H9 (cell line): ENCODE data around the gene GABBR2. TPM values are rescaled to one million over a fixed set of nuclear protein-coding genes. Genes with fewer than 3 reads are reported as not detected.

Source experiments
- DNase-seq: peaks from one replicate; pipeline ENCODE4 v3.0.0-alpha.2; 2017
- H2AFZ ChIP-seq: one replicate; pipeline ENCODE4 v1.6.1; 2013; ENCODE audit warnings: mild to moderate bottlenecking, low read length, control low read depth, moderate library complexity
- H2AK5ac ChIP-seq: 2 replicates; pipeline ENCODE4 v1.6.1; 2013; ENCODE audit warnings: low read length, control low read depth, mixed read lengths; ENCODE audit not compliant: insufficient read length
- H2BK120ac ChIP-seq: one replicate; pipeline ENCODE4 v1.6.1; 2013; ENCODE audit warnings: low read depth, mild to moderate bottlenecking, low read length, control low read depth, inconsistent platforms; ENCODE audit not compliant: poor library complexity, severe bottlenecking
- H2BK12ac ChIP-seq: 2 replicates; pipeline ENCODE4 v1.6.1; 2013; ENCODE audit warnings: low read length, control low read depth, mixed read lengths, low read depth; ENCODE audit not compliant: insufficient read length
- H2BK15ac ChIP-seq: 2 replicates; pipeline ENCODE4 v1.6.1; 2013; ENCODE audit warnings: low read depth, low read length, control low read depth
- H2BK20ac ChIP-seq: one replicate; pipeline ENCODE4 v1.6.1; 2013; ENCODE audit warnings: low read depth, mild to moderate bottlenecking, low read length, control low read depth, inconsistent platforms; ENCODE audit not compliant: poor library complexity, severe bottlenecking
- H2BK5ac ChIP-seq: 2 replicates; pipeline ENCODE4 v1.6.1; 2013; ENCODE audit warnings: low read length, control low read depth, mixed read lengths; ENCODE audit not compliant: insufficient read length
- H3K14ac ChIP-seq: 2 replicates; pipeline ENCODE4 v1.6.1; 2013; ENCODE audit warnings: low read length, control low read depth; ENCODE audit not compliant: insufficient read depth
- H3K18ac ChIP-seq: 2 replicates; pipeline ENCODE4 v1.6.1; 2013; ENCODE audit warnings: low read depth, mild to moderate bottlenecking, mixed read lengths, low read length, control low read depth; ENCODE audit not compliant: insufficient read length
- H3K23ac ChIP-seq: 2 replicates; pipeline ENCODE4 v1.6.1; 2013; ENCODE audit warnings: low read length, control low read depth, mixed read lengths, low read depth; ENCODE audit not compliant: insufficient read length
- H3K23me2 ChIP-seq: 2 replicates; pipeline ENCODE4 v1.6.1; 2013; ENCODE audit warnings: low read depth, mild to moderate bottlenecking, mixed read lengths, low read length, control low read depth; ENCODE audit not compliant: insufficient read length, poor library complexity, severe bottlenecking
- H3K27ac ChIP-seq: 2 replicates; pipeline ENCODE4 v1.5.1; 2013; ENCODE audit warnings: low read length, control low read depth, mixed read lengths, low read depth; ENCODE audit not compliant: insufficient read length
- H3K27me3 ChIP-seq: 2 replicates; pipeline ENCODE4 v1.6.1; 2013; ENCODE audit warnings: low read length, control low read depth, inconsistent platforms; ENCODE audit not compliant: insufficient read depth
- H3K4ac ChIP-seq: 2 replicates; pipeline ENCODE4 v1.6.1; 2013; ENCODE audit warnings: low read depth, mild to moderate bottlenecking, control low read depth, inconsistent platforms, low read length, moderate library complexity
- H3K4me1 ChIP-seq: 2 replicates; pipeline ENCODE4 v1.6.1; 2013; ENCODE audit warnings: low read length, control low read depth, inconsistent platforms; ENCODE audit not compliant: insufficient read depth
- H3K4me2 ChIP-seq: 2 replicates; pipeline ENCODE4 v1.6.1; 2013; ENCODE audit warnings: low read length, control low read depth, mixed read lengths; ENCODE audit not compliant: insufficient read length, insufficient read depth
- H3K56ac ChIP-seq: 2 replicates; pipeline ENCODE4 v1.6.1; 2013; ENCODE audit warnings: low read depth, mild to moderate bottlenecking, mixed read lengths, low read length, control low read depth; ENCODE audit not compliant: insufficient read length
- H3K79me1 ChIP-seq: 2 replicates; pipeline ENCODE4 v1.6.1; 2013; ENCODE audit warnings: low read depth, mild to moderate bottlenecking, moderate library complexity, low read length, control low read depth, inconsistent platforms; ENCODE audit not compliant: insufficient read depth, poor library complexity, severe bottlenecking
- H3K79me2 ChIP-seq: 2 replicates; pipeline ENCODE4 v1.6.1; 2013; ENCODE audit warnings: low read length, control low read depth, inconsistent platforms; ENCODE audit not compliant: insufficient read depth
- H3K9ac ChIP-seq: 2 replicates; pipeline ENCODE4 v1.6.1; 2013; ENCODE audit warnings: low read length, control low read depth, mixed read lengths; ENCODE audit not compliant: insufficient read length; ENCODE audit errors: extremely low read depth
- H3K9me3 ChIP-seq: one replicate; pipeline ENCODE4 v1.6.1; 2013; ENCODE audit warnings: low read depth, low read length, inconsistent platforms; ENCODE audit not compliant: control insufficient read depth
- H3T11ph ChIP-seq: one replicate; pipeline ENCODE4 v1.6.1; 2013; ENCODE audit warnings: mild to moderate bottlenecking, low read length, control low read depth, inconsistent platforms
- H4K20me1 ChIP-seq: one replicate; pipeline ENCODE4 v1.6.1; 2013; ENCODE audit not compliant: control insufficient read depth, insufficient read length, insufficient read depth
- H4K5ac ChIP-seq: 2 replicates; pipeline ENCODE4 v1.6.1; 2013; ENCODE audit warnings: low read depth, mild to moderate bottlenecking, mixed read lengths, low read length, control low read depth; ENCODE audit not compliant: insufficient read length
- H4K8ac ChIP-seq: replicated peaks from 2 replicates; pipeline ENCODE4 v1.6.1; 2013; ENCODE audit warnings: low read length, control low read depth, mixed read lengths, low read depth; ENCODE audit not compliant: insufficient read length
- H4K91ac ChIP-seq: 2 replicates; pipeline ENCODE4 v1.6.1; 2013; ENCODE audit warnings: low read depth, mild to moderate bottlenecking, moderate library complexity, mixed read lengths, low read length, control low read depth; ENCODE audit not compliant: insufficient read length
- H3K27ac Mint-ChIP-seq, 3 experiments: 2 replicates in 2 of 3; 3 replicates in 1 of 3; pipeline ENCODE4 v1.8.0; 2020 to 2021; ENCODE audit warnings: mixed read lengths in 3 of 3, mild to moderate bottlenecking in 1 of 3, moderate library complexity in 1 of 3
- H3K27me3 Mint-ChIP-seq: 2 replicates; pipeline ENCODE4 v1.8.0; 2021; ENCODE audit warnings: low read depth, mild to moderate bottlenecking, moderate library complexity, mixed read lengths
- H3K36me3 Mint-ChIP-seq, 3 experiments: 2 replicates in 2 of 3; 3 replicates in 1 of 3; pipeline ENCODE4 v1.8.0; 2020 to 2021; ENCODE audit warnings: low read depth in 3 of 3, mixed read lengths in 3 of 3; ENCODE audit not compliant: insufficient read depth in 1 of 3
- H3K4me1 Mint-ChIP-seq, 2 experiments: 2 replicates each; pipeline ENCODE4 v1.8.0; 2020; ENCODE audit warnings: mixed read lengths in 2 of 2
- H3K4me3 Mint-ChIP-seq, 2 experiments: 2 replicates in 1 of 2; 3 replicates in 1 of 2; pipeline ENCODE4 v1.8.0; 2020 to 2021; ENCODE audit warnings: mild to moderate bottlenecking in 2 of 2, mixed read lengths in 2 of 2, moderate library complexity in 1 of 2
- H3K9me3 Mint-ChIP-seq, 2 experiments: 2 replicates in 1 of 2; 3 replicates in 1 of 2; pipeline ENCODE4 v1.8.0; 2020; ENCODE audit warnings: mild to moderate bottlenecking in 2 of 2, mixed read lengths in 2 of 2, moderate library complexity in 1 of 2
- CTCF ChIP-seq: fragments of 200-600 bp; sonication (generic); conservative IDR thresholded peaks from 3 replicates; pipeline ENCODE4 v1.8.0; 2021; ENCODE audit warnings: antibody characterized with exemption, mild to moderate bottlenecking
- WGBS: extraction: QIAGEN DNeasy Blood & Tissue Kit; methylation state at CpG from one replicate; pipeline ENCODE4 v1.1.7; 2013; ENCODE audit warnings: missing lambda C conversion rate, low lambda C conversion rate, mixed read lengths; ENCODE audit not compliant: insufficient read length; ENCODE audit errors: extremely low coverage; 5-methylcytosine and 5-hydroxymethylcytosine counted together
- total RNA-seq: library from RNA; stranded (reverse); gene quantifications from 2 replicates; pipeline ENCODE4 v1.2.1, GENCODE V29; 2021

Gene GABBR2
- total RNA-seq, 1 experiment from 2014 or later: 0.66 TPM

GRCh38 chr9:98330831-98331230 lies 377.9 kb downstream of the GABBR2 start:
- no peak overlapping the region for H3K23ac ChIP-seq

More at GRCh38 chr9:98330831-98331230, 377.9 kb downstream of the GABBR2 start:
- H3K56ac ChIP-seq: no peak overlapping the region
- Mint-ChIP-seq H3K4me1 (no peaks in the 10 kb centered on the region), H3K27ac (no peak overlapping the region), H3K9me3 (no peaks in the 10 kb centered on the region), H3K36me3 (no peaks in the 10 kb centered on the region), H3K27me3 (no peaks in the 10 kb centered on the region), H3K4me3 (no peak overlapping the region)
- H4K8ac ChIP-seq: no peak overlapping the region
- H4K91ac ChIP-seq: no peak overlapping the region
- H2BK120ac ChIP-seq: no peak overlapping the region
- TF ChIP-seq CTCF: no peak
- no peak overlapping the region for H3K27ac ChIP-seq
- no peak for DNase-seq
- H2AK5ac ChIP-seq: no peak overlapping the region
- H3K18ac ChIP-seq: no peak overlapping the region
- no peaks in the 10 kb centered on the region for H3K79me1 ChIP-seq
- H3K4me1 ChIP-seq: no peaks in the 10 kb centered on the region
- H2BK20ac ChIP-seq: no peak overlapping the region
- H2AFZ ChIP-seq: no peak overlapping the region
- H3K14ac ChIP-seq: no peak overlapping the region
- H3K4me2 ChIP-seq: no peak overlapping the region
- WGBS: no CpG with 5 or more reads among the region's 6 CpGs
- no peaks in the 10 kb centered on the region for H3K79me2 ChIP-seq
- no peaks in the 10 kb centered on the region for H3K23me2 ChIP-seq
- H3T11ph ChIP-seq: no peak overlapping the region
- no peaks in the 10 kb centered on the region for H3K27me3 ChIP-seq
- no peak overlapping the region for H2BK12ac ChIP-seq
- no peak overlapping the region for H4K5ac ChIP-seq
- no peak overlapping the region for H2BK5ac ChIP-seq
- no peak overlapping the region for H3K4ac ChIP-seq
- H2BK15ac ChIP-seq: no peak overlapping the region
- H3K9me3 ChIP-seq: no peaks in the 10 kb centered on the region
- H3K9ac ChIP-seq: no peak overlapping the region
- no peaks in the 10 kb centered on the region for H4K20me1 ChIP-seq
